ENCODE data around the gene KCNJ16.

KCNJ16 gene

GRCh38 chr17:70171159-70171558, 96.1 kb downstream of the KCNJ16 start:
- no peak for DNase-seq (ENCODE audit: low read depth)

- DNase-seq (ENCODE audit: low read depth), result no peak
These were observed 97.4 kb downstream of the KCNJ16 start for GRCh38 chr17:70172449-70172848.

- no peak for DNase-seq (ENCODE audit: low read depth)
These were observed 97.9 kb downstream of the KCNJ16 start for GRCh38 chr17:70172923-70173322.

GRCh38 chr17:70173681-70174080, 98.7 kb downstream of the KCNJ16 start:
- DNase-seq (ENCODE audit: low read depth), result no peak

GRCh38 chr17:70181376-70181775, 106.4 kb downstream of the KCNJ16 start:
- DNase-seq (ENCODE audit: low read depth), result no peak

- DNase-seq (ENCODE audit: low read depth), result no peak
These were observed 106.8 kb downstream of the KCNJ16 start for GRCh38 chr17:70181866-70182265.

GRCh38 chr17:70183508-70183907, 108.5 kb downstream of the KCNJ16 start:
- DNase-seq (ENCODE audit: low read depth), result no peak

- DNase-seq (ENCODE audit: low read depth), result no peak
These were observed 109.2 kb downstream of the KCNJ16 start for GRCh38 chr17:70184207-70184606.

- no peak for DNase-seq (ENCODE audit: low read depth)
These were observed 109.7 kb downstream of the KCNJ16 start for GRCh38 chr17:70184770-70185169.
